Psoas muscle (tissue), 8 donors: ENCODE measurements around the gene ASTN2. TPM values are rescaled to one million over a fixed set of nuclear protein-coding genes. Genes with fewer than 3 reads are reported as not detected.

Experiments
- ATAC-seq, 4 donors: fragments of 200-7000 bp; cut with Tn5 transposase; one replicate each; pipeline ENCODE4 v1.9.1; 2020; ENCODE audit warnings: moderate library complexity in 3 of 4, mild to moderate bottlenecking in 2 of 4
- DNase-seq, 2 donors: peaks; one replicate each; pipeline ENCODE4 v3.0.0-alpha.2; 2020
- H3K27ac ChIP-seq: fragments of 200-600 bp; one replicate; pipeline ENCODE4 v1.8.0; 2022
- H3K27me3 ChIP-seq, 3 donors: fragments of 200-600 bp in 1 of 3; one replicate each; pipeline versions ENCODE4 v1.6.1 to v1.8.0; 2013 to 2022; ENCODE audit warnings: low read length in 2 of 3, mild to moderate bottlenecking in 2 of 3, moderate library complexity in 1 of 3; ENCODE audit not compliant: insufficient read depth in 3 of 3
- H3K36me3 ChIP-seq, 2 donors: fragments of 200-600 bp in 1 of 2; one replicate each; pipeline versions ENCODE4 v1.6.1 to v1.8.0; 2013 to 2022; ENCODE audit warnings: low read depth in 1 of 2, mild to moderate bottlenecking in 1 of 2, moderate library complexity in 1 of 2; ENCODE audit not compliant: insufficient read depth in 1 of 2
- H3K4me1 ChIP-seq: fragments of 200-600 bp; one replicate; pipeline ENCODE4 v1.8.0; 2022
- H3K4me3 ChIP-seq: fragments of 200-600 bp; one replicate; pipeline ENCODE4 v1.8.0; 2022; ENCODE audit warnings: mild to moderate bottlenecking
- H3K9me3 ChIP-seq: fragments of 200-600 bp; one replicate; pipeline ENCODE4 v1.8.0; 2022
- CTCF ChIP-seq: fragments of 200-600 bp; IDR thresholded peaks from one replicate; pipeline ENCODE4 v1.8.0; 2022; ENCODE audit warnings: antibody characterized with exemption
- WGBS, 3 donors: extraction: QIAGEN DNeasy Blood & Tissue Kit; methylation state at CpG; one replicate each; pipeline versions ENCODE4 v1.1.6 to v1.1.7; 2013; 5-methylcytosine and 5-hydroxymethylcytosine counted together
- intact Hi-C, 2 donors: fragments of 100-400 bp; cut with DNase I; formaldehyde crosslinking; loops; one replicate each; pipeline versions ENCODE4 v1.11.0 to v1.14.2; 2022
- polyA plus RNA-seq, 3 donors: library from polyadenylated mRNA; stranded (reverse); fragments of 200-250 nt; gene quantifications; one replicate each; pipeline ENCODE4 v1.2.3, GENCODE V29; 2013
- total RNA-seq, 4 donors: library from RNA; stranded (reverse); fragmentation: NEBNext Ultra II Directional in 2 of 4; extraction: Animal tissue kit (Norgen Biotek cat#: 25700) in 2 of 4; gene quantifications; one replicate each; pipeline versions ENCODE4 v1.2.1 to v1.2.4, GENCODE V29; 2021 to 2023
- donor health status: healthy with polysubstance abuse.
- donor health status: DM: no; HTN: no; CAD: no; lungs with moderate emphysema.
- donor health status: Bipolar disorder and iron deficiency.
- donor health status: healthy.
- donor health status: DM: yes; HTN: yes; CAD: no.
- donor health status: DM: no; HTN: no; CAD: no.
- donor health status: DM: no; HTN: no; CAD: no.
- donor health status: DM: yes; HTN: yes; CAD: no.

The ASTN2 gene
- total and polyA plus RNA-seq, 7 donors = 2.0 to 10.3 (median 3.3) TPM

GRCh38 chr9:116422119-116422979 lies 992.5 kb downstream of the ASTN2 start:
- TF ChIP-seq CTCF = no peak
- intact Hi-C loops = no loop called here
- WGBS, 3 donors = 70 to 74% (median 74%) methylated on average over 5 of the region's 5 CpGs
- no peaks in the 10 kb centered on the region for H3K27me3 ChIP-seq
- DNase-seq (no peak), ATAC-seq (no peak)
- no peaks in the 10 kb centered on the region for H3K9me3 ChIP-seq
- peaks cover 0 to 6% of the 10 kb centered on the region in 2 donors for H3K36me3 ChIP-seq
- H3K4me1 ChIP-seq = no peaks in the 10 kb centered on the region
- H3K27ac ChIP-seq = no peak overlapping the region
- no peak overlapping the region for H3K4me3 ChIP-seq

GRCh38 chr9:116420993-116421538 lies 993.8 kb downstream of the ASTN2 start:
- ATAC-seq = no peak
- intact Hi-C loops = no loop called here
- 83 to 86% (median 86%) methylated on average over 1 of the region's 1 CpG for WGBS, 3 donors

GRCh38 chr9:116419181-116419580 lies 995.7 kb downstream of the ASTN2 start:
- 55 to 76% (median 69%) methylated on average over 3 of the region's 3 CpGs for WGBS, 3 donors

More at GRCh38 chr9:116420993-116421538, 993.8 kb downstream of the ASTN2 start:
- H3K27ac ChIP-seq = no peak overlapping the region
- no peak for DNase-seq
- TF ChIP-seq CTCF = no peak
- H3K4me3 ChIP-seq = no peak overlapping the region
- H3K36me3 ChIP-seq = peaks cover 0 to 6% of the 10 kb centered on the region in 2 donors
- H3K9me3 ChIP-seq = no peaks in the 10 kb centered on the region
- H3K4me1 ChIP-seq = no peaks in the 10 kb centered on the region
- no peaks in the 10 kb centered on the region for H3K27me3 ChIP-seq

GRCh38 chr9:116417464-116417863 lies 997.4 kb downstream of the ASTN2 start:
- DNase-seq (no peak), ATAC-seq (no peak)
- H3K9me3 ChIP-seq = no peaks in the 10 kb centered on the region
- H3K4me1 ChIP-seq = no peaks in the 10 kb centered on the region
- WGBS, 3 donors = 86 to 89% (median 87%) methylated on average over 2 of the region's 2 CpGs
- no peaks in the 10 kb centered on the region for H3K27me3 ChIP-seq
- H3K36me3 ChIP-seq = no peaks in the 10 kb centered on the region
- no peak overlapping the region for H3K27ac ChIP-seq
- intact Hi-C loops = no loop called here
- TF ChIP-seq CTCF = no peak
- no peak overlapping the region for H3K4me3 ChIP-seq

More at GRCh38 chr9:116419181-116419580, 995.7 kb downstream of the ASTN2 start:
- Histone ChIP-seq H3K4me3 (no peak overlapping the region), H3K36me3 (no peaks in the 10 kb centered on the region), H3K27me3 (no peaks in the 10 kb centered on the region), H3K4me1 (no peaks in the 10 kb centered on the region), H3K27ac (no peak overlapping the region), H3K9me3 (no peaks in the 10 kb centered on the region)
- no peak for TF ChIP-seq CTCF
- ATAC-seq = no peak
- DNase-seq = no peak
- intact Hi-C loops = no loop called here
